ENCODE results near the gene GLYR1.

GLYR1 gene

GRCh38 chr16:4886151-4886550, 39.1 kb upstream of the GLYR1 start:
- ChIA-PET POLR2A (no interaction called here), CTCF (interaction anchor here (0.6 kb wide), 1 partner anchor 138 kb away, joined by 3 read pairs; no protein-coding TSS in a partner anchor)
- Histone ChIP-seq H3K4me1 (ENCODE audit: control insufficient read depth, insufficient read depth, low read length) (peaks cover 8% of the 10 kb centered on the region; the same call in 1 of the 2 replicates), H3K4me3 (ENCODE audit: low read depth, low read length) (no peak overlapping the region), H3K36me3 (ENCODE audit: control insufficient read depth in 2 of 2, insufficient read depth in 1 of 2, low read length in 2 of 2) (peaks cover 0 to 70% of the 10 kb centered on the region in 2 experiments; a peak in 1 of 3 replicates), H3K9me3 (ENCODE audit: control insufficient read depth, insufficient read depth, low read depth, low read length) (no peaks in the 10 kb centered on the region), H3K27ac (ENCODE audit: extremely low read depth, low read depth, low read length) (no peak overlapping the region)
- TF ChIP-seq ZNF549 (tag by site-specific recombination; IDR thresholded peaks at IDR 0.05) (no peak), OSR2 (tag by site-specific recombination; IDR thresholded peaks at IDR 0.05) (no peak), ZNF335 (tag by site-specific recombination; conservative IDR thresholded peaks at IDR 0.05) (no peak), FEZF1 (tag by site-specific recombination; IDR thresholded peaks at IDR 0.05) (no peak), ZNF791 (tag by site-specific recombination; IDR thresholded peaks at IDR 0.05) (no peak), KLF8 (tag by site-specific recombination; IDR thresholded peaks at IDR 0.05) (no peak), TRIM28 (IDR thresholded peaks at IDR 0.05; ENCODE audit: borderline replicate concordance, low read length) (no peak), WT1 (tag by site-specific recombination; IDR thresholded peaks at IDR 0.05) (no peak), ZNF266 (tag by site-specific recombination; IDR thresholded peaks at IDR 0.05; ENCODE audit: low read depth) (no peak), ZNF169 (tag by site-specific recombination; IDR thresholded peaks at IDR 0.05) (no peak), ZNF155 (tag by site-specific recombination; IDR thresholded peaks at IDR 0.05) (no peak), ZNF280D (tag by site-specific recombination; IDR thresholded peaks at IDR 0.05) (no peak), CTCF (tag by site-specific recombination; IDR thresholded peaks at IDR 0.05) (no peak), REPIN1 (tag by site-specific recombination; IDR thresholded peaks at IDR 0.05; ENCODE audit: low read depth) (no peak), SETDB1 (IDR thresholded peaks at IDR 0.05; ENCODE audit: insufficient read length, low read length) (no peak), ZNF560 (tag by site-specific recombination; IDR thresholded peaks at IDR 0.05; ENCODE audit: borderline replicate concordance) (no peak), ZNF555 (tag by site-specific recombination; conservative IDR thresholded peaks at IDR 0.05) (no peak), ZNF580 (tag by site-specific recombination; IDR thresholded peaks at IDR 0.05) (no peak), EGR2 (tag by site-specific recombination; IDR thresholded peaks at IDR 0.05; ENCODE audit: low read depth) (no peak)

- peaks cover 0 to 79% of the 10 kb centered on the region in 2 experiments; a peak in 2 of 3 replicates for H3K36me3 ChIP-seq (ENCODE audit: control insufficient read depth in 2 of 2, insufficient read depth in 1 of 2, low read length in 2 of 2)
- H3K4me3 ChIP-seq (ENCODE audit: low read depth, low read length): no peak overlapping the region
- H3K9me3 ChIP-seq (ENCODE audit: control insufficient read depth, insufficient read depth, low read depth, low read length): no peaks in the 10 kb centered on the region
- ChIA-PET CTCF (interaction anchor here (0.6 to 1.2 kb wide), 3 partner anchors 11 to 71 kb away, joined by 3 read pairs; no protein-coding TSS in a partner anchor), POLR2A (no interaction called here)
- TF ChIP-seq ZNF660 (tag by site-specific recombination; IDR thresholded peaks at IDR 0.05) (no peak), ZNF837 (tag by site-specific recombination; IDR thresholded peaks at IDR 0.05) (no peak), ZNF394 (tag by site-specific recombination; IDR thresholded peaks at IDR 0.05; ENCODE audit: borderline replicate concordance) (0 out of 2 replicates have a peak, but pooled peaks have one; percentile 21), ZNF211 (tag by site-specific recombination; IDR thresholded peaks at IDR 0.05; ENCODE audit: low read depth) (no peak), ZNF366 (tag by site-specific recombination; conservative IDR thresholded peaks at IDR 0.05) (no peak), SCRT2 (tag by site-specific recombination; IDR thresholded peaks at IDR 0.05) (no peak)
- H3K4me1 ChIP-seq (ENCODE audit: control insufficient read depth, insufficient read depth, low read length): peaks cover 8% of the 10 kb centered on the region; the same call in 1 of the 2 replicates
- no peak overlapping the region for H3K27ac ChIP-seq (ENCODE audit: extremely low read depth, low read depth, low read length)
Observed at GRCh38 chr16:4884972-4885874, 38.1 kb upstream of the GLYR1 start.
